HepG2 (cell line): ENCODE measurements around the gene ADAMTS2. TPM values are rescaled to one million over a fixed set of nuclear protein-coding genes. Genes with fewer than 3 reads are reported as not detected.
A peak's percentile ranks its signal among the peaks of the same experiment; 100 is the strongest.

ENCODE experiments used
- ATAC-seq: fragments of 200-7000 bp; cut with Tn5 transposase; 3 replicates; pipeline ENCODE4 v1.9.1; 2020; ENCODE audit warnings: mild to moderate bottlenecking, moderate library complexity
- BruUV-seq: library from RNA; stranded (reverse); fragments of 400-500 nt; replicated peaks from 2 replicates; lab custom pipeline; 2021; lab: Mats Ljungman, UMichigan
- CTCF ChIA-PET: fragments of 300-600 bp; formaldehyde crosslinking; extraction: SDS; loops from one replicate; lab custom pipeline; 2021; ENCODE audit warnings: low total read pairs, inconsistent platforms, low intra/inter-chr PET ratio; lab: Yijun Ruan, JAX
- POLR2A ChIA-PET: fragments of 350-600 bp; sonication (Branson Sonifier 250); formaldehyde crosslinking; loops from one replicate; lab custom pipeline; 2020; ENCODE audit warnings: antibody characterized with exemption, inconsistent platforms; lab: Yijun Ruan, JAX
- DNase-seq: peaks from one replicate; pipeline ENCODE4 v3.0.0-alpha.2; 2015; ENCODE audit warnings: low spot score
- FAIRE-seq: peaks from 3 replicates; lab custom pipeline; 2011; peaks lifted over from hg19 to GRCh38; lab: Jason Lieb, UNC
- H2AFZ ChIP-seq: one replicate; pipeline ENCODE4 v1.6.1; 2011; ENCODE audit warnings: low read length, inconsistent platforms
- H3K27ac ChIP-seq: fragments of 300-600 bp; 3 replicates; pipeline ENCODE4 v1.8.0; 2011; ENCODE audit warnings: mixed run types, mild to moderate bottlenecking, mixed read lengths, low read length, inconsistent platforms; ENCODE audit not compliant: insufficient read depth; ENCODE audit errors: extremely low read length
- H3K27me3 ChIP-seq, 2 experiments: fragments of 200-600 bp in 1 of 2; 2 replicates in 1 of 2; 3 replicates in 1 of 2; pipeline versions ENCODE4 v1.6.0 to v1.8.0; 2011; ENCODE audit warnings: low read length in 2 of 2, mild to moderate bottlenecking in 2 of 2, moderate library complexity in 2 of 2, inconsistent platforms in 1 of 2; ENCODE audit not compliant: insufficient read depth in 2 of 2, control insufficient read depth in 1 of 2
- H3K36me3 ChIP-seq, 2 experiments: fragments of 200-600 bp in 1 of 2; replicated peaks in 1 of 2; 2 replicates in 1 of 2; 3 replicates in 1 of 2; pipeline versions ENCODE4 v1.5.1 to v1.8.0; 2011; ENCODE audit warnings: low read length in 2 of 2, inconsistent platforms in 1 of 2; ENCODE audit not compliant: insufficient read depth in 2 of 2, control insufficient read depth in 1 of 2
- H3K4me1 ChIP-seq: 2 replicates; pipeline ENCODE4 v1.5.1; 2012; ENCODE audit warnings: low read length, inconsistent platforms; ENCODE audit not compliant: insufficient read depth
- H3K4me2 ChIP-seq: 2 replicates; pipeline ENCODE4 v1.6.0; 2011; ENCODE audit warnings: low read depth, low read length, inconsistent platforms
- H3K4me3 ChIP-seq, 3 experiments: fragments of 200-600 bp in 1 of 3; sonication (generic), shearing (Covaris generic) in 1 of 3; replicated peaks in 1 of 3; 2 replicates each; pipeline ENCODE4 v1.5.1; 2011 to 2016; ENCODE audit warnings: low read length in 3 of 3, inconsistent platforms in 2 of 3, low read depth in 2 of 3, mild to moderate bottlenecking in 2 of 3, control low read depth in 1 of 3, mixed read lengths in 1 of 3; ENCODE audit not compliant: insufficient read depth in 1 of 3
- H3K79me2 ChIP-seq: one replicate; pipeline ENCODE4 v1.6.1; 2011; ENCODE audit warnings: low read length, inconsistent platforms; ENCODE audit not compliant: insufficient read depth
- H3K9ac ChIP-seq: 2 replicates; pipeline ENCODE4 v1.6.0; 2011; ENCODE audit warnings: mild to moderate bottlenecking, low read depth, low read length, inconsistent platforms; ENCODE audit not compliant: insufficient read depth
- H3K9me3 ChIP-seq: 2 replicates; pipeline ENCODE4 v1.5.1; 2012; ENCODE audit warnings: mild to moderate bottlenecking, low read length
- H4K20me1 ChIP-seq: 2 replicates; pipeline ENCODE4 v1.6.0; 2011; ENCODE audit warnings: inconsistent platforms, mild to moderate bottlenecking, low read length, moderate library complexity; ENCODE audit not compliant: insufficient read depth
- ELF4 ChIP-seq: sonication (generic); formaldehyde crosslinking; IDR thresholded peaks from 2 replicates; pipeline ENCODE4 v1.5.0; 2020; ENCODE audit warnings: missing genetic modification reagents, mild to moderate bottlenecking, moderate library complexity, borderline replicate concordance
- GLI4 ChIP-seq: sonication (generic); formaldehyde crosslinking; IDR thresholded peaks from 2 replicates; pipeline ENCODE4 v1.5.1; 2020; ENCODE audit warnings: missing genetic modification reagents, mild to moderate bottlenecking, moderate library complexity, borderline replicate concordance
- GRHL1 ChIP-seq: sonication (generic); formaldehyde crosslinking; conservative IDR thresholded peaks from 2 replicates; pipeline ENCODE4 v1.8.0; 2022; ENCODE audit warnings: missing genetic modification reagents
- KMT2B ChIP-seq: IDR thresholded peaks from 2 replicates; pipeline ENCODE4 v1.6.1; 2016; ENCODE audit warnings: missing genetic modification reagents, missing compliant biosample characterization
- MYC ChIP-seq: sonication (generic); formaldehyde crosslinking; IDR thresholded peaks from 2 replicates; pipeline ENCODE4 v1.9.0; 2021; ENCODE audit warnings: missing genetic modification reagents, borderline replicate concordance
- RAD21 ChIP-seq: fragments of 450-650 bp; formaldehyde crosslinking; IDR thresholded peaks from 2 replicates; pipeline ENCODE4 v1.5.0; 2020; ENCODE audit warnings: mild to moderate bottlenecking
- SNAPC2 ChIP-seq: sonication (generic); formaldehyde crosslinking; IDR thresholded peaks from 2 replicates; pipeline ENCODE4 v1.8.1; 2022; ENCODE audit warnings: mild to moderate bottlenecking, missing genetic modification reagents
- SRSF9 ChIP-seq: fragments of 200-400 bp; formaldehyde crosslinking; IDR thresholded peaks from 2 replicates; pipeline ENCODE4 v1.6.1; 2018; ENCODE audit warnings: borderline replicate concordance, mild to moderate bottlenecking, low read depth, low read length; ENCODE audit not compliant: insufficient read depth, poor library complexity, severe bottlenecking
- ZEB1 ChIP-seq: IDR thresholded peaks from 2 replicates; pipeline ENCODE4 v1.6.1; 2012; ENCODE audit warnings: mild to moderate bottlenecking, low read depth, inconsistent platforms; ENCODE audit not compliant: insufficient replicate concordance
- ZFX ChIP-seq: sonication (generic); formaldehyde crosslinking; IDR thresholded peaks from 2 replicates; pipeline ENCODE4 v1.4.0; 2020; ENCODE audit warnings: mild to moderate bottlenecking, low read depth, missing genetic modification reagents, moderate library complexity
- ZNF225 ChIP-seq: sonication (generic); formaldehyde crosslinking; IDR thresholded peaks from 2 replicates; pipeline ENCODE4 v1.4.0; 2020; ENCODE audit warnings: mild to moderate bottlenecking, missing genetic modification reagents
- ZNF263 ChIP-seq: sonication (generic); formaldehyde crosslinking; IDR thresholded peaks from 2 replicates; pipeline ENCODE4 v1.4.0; 2020; ENCODE audit warnings: missing genetic modification reagents
- ZNF296 ChIP-seq: sonication (generic); formaldehyde crosslinking; conservative IDR thresholded peaks from 2 replicates; pipeline ENCODE4 v1.5.0; 2020; ENCODE audit warnings: mild to moderate bottlenecking, missing genetic modification reagents
- ZNF382 ChIP-seq: sonication (generic); formaldehyde crosslinking; IDR thresholded peaks from 2 replicates; pipeline ENCODE4 v1.5.0; 2020; ENCODE audit warnings: missing genetic modification reagents, mild to moderate bottlenecking, borderline replicate concordance
- ZNF605 ChIP-seq: sonication (generic); formaldehyde crosslinking; IDR thresholded peaks from 2 replicates; pipeline ENCODE4 v1.8.0; 2022; ENCODE audit warnings: mild to moderate bottlenecking, missing genetic modification reagents
- ZNF747 ChIP-seq: sonication (generic); formaldehyde crosslinking; IDR thresholded peaks from 2 replicates; pipeline ENCODE4 v1.8.1; 2023; ENCODE audit warnings: missing genetic modification reagents, mild to moderate bottlenecking, borderline replicate concordance
- WGBS: methylation state at CpG from one replicate; pipeline ENCODE4 v1.1.6; 2017; ENCODE audit warnings: low lambda C conversion rate; 5-methylcytosine and 5-hydroxymethylcytosine counted together
- in situ Hi-C: cut with HindIII; loops from 2 replicates; pipeline ENCODE4 v1.10.0; 2017; ENCODE audit warnings: low pct_unique_long_range_greater_than_20kb; ENCODE audit not compliant: extremely low pct_ligation_motif_present
- intact Hi-C: fragments of 100-400 bp; cut with micrococcal nuclease; formaldehyde crosslinking; loops from one replicate; pipeline ENCODE4 v1.10.0; 2022; ENCODE audit not compliant: unreplicated experiment
- polyA plus RNA-seq, 8 experiments: library from polyadenylated mRNA; depleted of rRNA in 3 of 8; stranded (reverse) in 7 of 8; unstranded in 1 of 8; fragments of >200 nt; fragmentation: Illumina TruSeq in 4 of 8; extraction: Trizol in 4 of 8; gene quantifications; 2 replicates each; pipeline versions ENCODE4 v1.2.1 to v1.2.3, GENCODE V29; 2011 to 2016; ENCODE audit warnings: low read depth in 4 of 8, missing spikeins in 1 of 8, mixed read lengths in 1 of 8; ENCODE audit not compliant: insufficient read depth in 1 of 8
- total RNA-seq, 5 experiments: library from RNA; depleted of rRNA; stranded (reverse); fragments of >200 nt; fragmentation: Illumina TruSeq; extraction: Trizol; gene quantifications; 2 replicates each; pipeline ENCODE4 v1.2.3, GENCODE V29; 2016; ENCODE audit warnings: low read depth in 1 of 5
- TF ChIP-seq, protein P1 (sequence below): sonication (generic); IDR thresholded peaks from 2 replicates; pipeline ENCODE4 v1.6.1; 2016; ENCODE audit warnings: low read depth, borderline replicate concordance

The ADAMTS2 gene
- total and polyA plus RNA-seq, 2 of the 13 experiments (the other 11 are each of a cell fraction or from before 2014, with no cell fraction given), result 0.24 to 3.5 TPM

DNA sequence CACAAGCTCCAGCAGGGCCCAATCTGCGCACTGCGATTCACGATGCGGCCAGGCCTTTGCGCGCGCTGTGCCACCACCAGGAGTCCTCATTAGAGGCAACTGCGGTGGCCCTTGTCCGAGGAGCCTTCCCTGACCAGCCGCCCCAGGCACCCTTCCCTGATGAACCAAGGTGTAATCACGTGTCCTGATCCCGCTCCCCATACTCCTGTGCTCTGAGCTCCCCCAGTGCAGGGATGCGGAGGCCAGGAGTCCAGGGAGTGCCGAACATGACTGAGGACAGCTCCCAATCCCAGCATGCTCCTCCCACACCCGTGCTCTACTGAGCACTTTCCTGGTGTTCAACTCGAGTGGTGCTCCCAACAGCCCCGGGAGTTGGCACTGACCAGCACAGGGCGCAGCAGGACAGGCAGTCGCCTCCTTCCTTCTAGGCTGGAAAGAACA is 150.3 kb downstream of the ADAMTS2 start:
- H3K4me1 ChIP-seq, result peaks cover 8% of the 10 kb centered on the region; the same call in 1 of the 2 replicates
- in situ Hi-C loops, result no loop called here
- ATAC-seq, result no peak
- 72% methylated on average over 3 of the region's 19 CpGs for WGBS
- no peaks in the 10 kb centered on the region for H3K9me3 ChIP-seq
- DNase-seq, result no peak
- no peak overlapping the region for H3K9ac ChIP-seq
- no peak overlapping the region for H3K27ac ChIP-seq
- no peak for FAIRE-seq
- H4K20me1 ChIP-seq, result no peaks in the 10 kb centered on the region
- POLR2A ChIA-PET, result no interaction called here
- TF ChIP-seq SRSF9, result no peak
- no peak for TF ChIP-seq GRHL1 (CRISPR knock-in tag)
- TF ChIP-seq ZNF263, result peak; percentile 79
- TF ChIP-seq, all 625 proteins: peak for 1
- H3K27me3 ChIP-seq, result peaks cover 1 to 23% of the 10 kb centered on the region in 2 experiments; a peak in 4 of 5 replicates
- H3K36me3 ChIP-seq, result no peaks in the 10 kb centered on the region
- H3K4me2 ChIP-seq, result no peak overlapping the region
- intact Hi-C loops, result no loop called here
- no TSS peak for BruUV-seq
- H2AFZ ChIP-seq, result no peak overlapping the region
- H3K4me3 ChIP-seq, result no peak overlapping the region
- H3K79me2 ChIP-seq, result no peaks in the 10 kb centered on the region
- CTCF ChIA-PET, result no interaction called here

DNA sequence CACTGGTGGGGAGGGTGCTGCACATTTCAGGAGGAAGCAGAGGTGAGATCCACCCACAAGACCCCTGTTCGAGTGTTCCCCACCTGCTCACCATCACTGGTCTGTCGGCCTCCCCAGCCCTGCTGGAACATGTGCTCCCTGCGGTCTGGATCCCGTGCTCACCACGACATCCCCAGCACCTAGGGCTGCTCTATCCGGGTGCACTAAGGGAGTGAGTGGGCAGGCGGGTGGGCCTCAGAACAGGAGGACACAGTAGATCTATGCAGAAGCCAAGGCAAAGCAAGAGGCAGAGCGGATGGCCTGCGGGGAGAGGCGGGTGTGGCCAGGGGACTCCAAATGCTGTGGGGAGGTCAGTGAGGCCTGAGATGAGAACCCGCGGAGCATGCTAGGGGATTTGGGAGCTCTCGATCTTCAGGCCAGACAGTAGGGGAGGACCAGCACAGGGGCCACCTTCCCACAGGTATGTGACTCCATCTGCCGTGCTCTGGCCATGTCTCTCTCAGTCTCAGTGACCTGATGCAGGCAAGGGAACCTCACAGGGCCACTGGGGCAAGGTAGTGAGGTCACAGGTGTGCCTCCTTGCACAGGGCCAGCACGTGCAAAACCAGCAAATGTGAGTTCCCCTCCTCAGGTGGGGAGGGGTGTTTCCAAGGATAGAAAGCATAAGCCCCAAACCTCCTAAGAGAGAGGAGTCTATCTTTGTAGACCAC is 150.9 kb downstream of the ADAMTS2 start:
- Histone ChIP-seq H3K4me1 (peaks cover 8% of the 10 kb centered on the region; the same call in 1 of the 2 replicates), H3K4me3 (no peak overlapping the region), H3K9me3 (no peaks in the 10 kb centered on the region), H3K36me3 (no peaks in the 10 kb centered on the region), H2AFZ (no peak overlapping the region), H3K27me3 (peaks cover 1 to 23% of the 10 kb centered on the region in 2 experiments; a peak in 4 of 5 replicates), H3K9ac (no peak overlapping the region), H3K4me2 (no peak overlapping the region), H3K27ac (no peak overlapping the region), H3K79me2 (no peaks in the 10 kb centered on the region), H4K20me1 (no peaks in the 10 kb centered on the region)
- ChIA-PET CTCF (no interaction called here), POLR2A (no interaction called here)
- FAIRE-seq (no peak), DNase-seq (no peak), ATAC-seq (no peak)
- no TSS peak for BruUV-seq
- in situ Hi-C loops (no loop called here), intact Hi-C loops (no loop called here)
- WGBS, result 45% methylated on average over 13 of the region's 15 CpGs
- TF ChIP-seq MYC (no peak), ZFX (CRISPR knock-in tag) (no peak), ZEB1 (no peak), ZNF225 (CRISPR knock-in tag) (no peak), RAD21 (no peak), ZNF382 (CRISPR knock-in tag) (no peak), ZNF605 (CRISPR knock-in tag) (no peak), SNAPC2 (no peak), GLI4 (no peak), ZNF747 (CRISPR knock-in tag) (no peak), ELF4 (CRISPR knock-in tag) (no peak), KMT2B (CRISPR knock-in tag) (no peak), ZNF296 (no peak)
- TF ChIP-seq, protein P1, sequence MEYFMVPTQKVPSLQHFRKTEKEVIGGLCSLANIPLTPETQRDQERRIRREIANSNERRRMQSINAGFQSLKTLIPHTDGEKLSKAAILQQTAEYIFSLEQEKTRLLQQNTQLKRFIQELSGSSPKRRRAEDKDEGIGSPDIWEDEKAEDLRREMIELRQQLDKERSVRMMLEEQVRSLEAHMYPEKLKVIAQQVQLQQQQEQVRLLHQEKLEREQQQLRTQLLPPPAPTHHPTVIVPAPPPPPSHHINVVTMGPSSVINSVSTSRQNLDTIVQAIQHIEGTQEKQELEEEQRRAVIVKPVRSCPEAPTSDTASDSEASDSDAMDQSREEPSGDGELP, result no peak
